WTC11 (cell line): ENCODE data around the gene ARHGEF25. TPM values are rescaled to one million over a fixed set of nuclear protein-coding genes. Genes with fewer than 3 reads are reported as not detected.
A peak's percentile ranks its signal among the peaks of the same experiment; 100 is the strongest.

Experiments
- AFF4 ChIP-seq: sonication (generic); formaldehyde crosslinking; IDR thresholded peaks from 2 replicates; pipeline ENCODE4 v1.8.1; 2023; ENCODE audit warnings: mild to moderate bottlenecking, missing genetic modification reagents, borderline replicate concordance
- ATF1 ChIP-seq: sonication (generic); formaldehyde crosslinking; IDR thresholded peaks from 2 replicates; pipeline ENCODE4 v1.8.1; 2023; ENCODE audit warnings: mild to moderate bottlenecking, moderate library complexity, missing genetic modification reagents
- CBFB ChIP-seq: sonication (generic); formaldehyde crosslinking; IDR thresholded peaks from 2 replicates; pipeline ENCODE4 v1.8.1; 2022; ENCODE audit warnings: mild to moderate bottlenecking, low read depth, missing genetic modification reagents
- CREM ChIP-seq: sonication (generic); formaldehyde crosslinking; IDR thresholded peaks from 2 replicates; pipeline ENCODE4 v1.8.1; 2022; ENCODE audit warnings: mild to moderate bottlenecking, missing genetic modification reagents, moderate library complexity
- FOXJ3 ChIP-seq: sonication (generic); formaldehyde crosslinking; IDR thresholded peaks from 2 replicates; pipeline ENCODE4 v1.9.0; 2021; ENCODE audit warnings: missing genetic modification reagents, mild to moderate bottlenecking, borderline replicate concordance
- FOXK1 ChIP-seq: sonication (generic); formaldehyde crosslinking; IDR thresholded peaks from 2 replicates; pipeline ENCODE4 v1.8.0; 2022; ENCODE audit warnings: mild to moderate bottlenecking, moderate library complexity, missing genetic modification reagents
- GRHL2 ChIP-seq: fragments of 250-450 bp; sonication (Bioruptor Pico); IDR thresholded peaks from 2 replicates; pipeline ENCODE4 v1.8.0; 2022; ENCODE audit warnings: mild to moderate bottlenecking, moderate library complexity; ENCODE audit not compliant: insufficient replicate concordance, severe bottlenecking
- HMGXB4 ChIP-seq: sonication (generic); formaldehyde crosslinking; IDR thresholded peaks from 2 replicates; pipeline ENCODE4 v1.8.1; 2023; ENCODE audit warnings: mild to moderate bottlenecking, moderate library complexity, missing genetic modification reagents
- IRF2 ChIP-seq: sonication (generic); formaldehyde crosslinking; IDR thresholded peaks from 2 replicates; pipeline ENCODE4 v1.8.0; 2022; ENCODE audit warnings: low read depth, missing genetic modification reagents, borderline replicate concordance
- MXD4 ChIP-seq: fragments of 250-450 bp; sonication (Bioruptor Pico); IDR thresholded peaks from 2 replicates; pipeline ENCODE4 v1.8.0; 2021; ENCODE audit warnings: mild to moderate bottlenecking, moderate library complexity, borderline replicate concordance
- NFYB ChIP-seq: sonication (generic); formaldehyde crosslinking; conservative IDR thresholded peaks from 2 replicates; pipeline ENCODE4 v1.8.0; 2022; ENCODE audit warnings: low read depth, missing genetic modification reagents
- PRDM15 ChIP-seq: sonication (generic); formaldehyde crosslinking; IDR thresholded peaks from 2 replicates; pipeline ENCODE4 v1.8.0; 2022; ENCODE audit warnings: missing genetic modification reagents
- TCF7 ChIP-seq: sonication (generic); formaldehyde crosslinking; IDR thresholded peaks from 2 replicates; pipeline ENCODE4 v1.8.0; 2022; ENCODE audit warnings: mild to moderate bottlenecking, low read depth, missing genetic modification reagents, moderate library complexity
- TP53 ChIP-seq: sonication (generic); formaldehyde crosslinking; IDR thresholded peaks from 2 replicates; pipeline ENCODE4 v1.8.1; 2023; ENCODE audit warnings: mild to moderate bottlenecking, missing genetic modification reagents
- ZNF121 ChIP-seq: sonication (generic); formaldehyde crosslinking; IDR thresholded peaks from 2 replicates; pipeline ENCODE4 v1.8.0; 2023; ENCODE audit warnings: missing genetic modification reagents
- ZNF396 ChIP-seq: fragments of 250-450 bp; sonication (Bioruptor Pico); IDR thresholded peaks from 2 replicates; pipeline ENCODE4 v1.8.0; 2021; ENCODE audit warnings: mild to moderate bottlenecking, moderate library complexity, borderline replicate concordance
- ZNF423 ChIP-seq: fragments of 250-450 bp; sonication (Bioruptor Pico); IDR thresholded peaks from 2 replicates; pipeline ENCODE4 v2.1.2; 2022; ENCODE audit warnings: mild to moderate bottlenecking, moderate library complexity
- ZNF512 ChIP-seq: sonication (generic); formaldehyde crosslinking; IDR thresholded peaks from 2 replicates; pipeline ENCODE4 v1.8.1; 2022; ENCODE audit warnings: missing genetic modification reagents, borderline replicate concordance
- ZNF532 ChIP-seq: fragments of 250-450 bp; sonication (Bioruptor Pico); IDR thresholded peaks from 2 replicates; pipeline ENCODE4 v1.9.0; 2021; ENCODE audit warnings: mild to moderate bottlenecking, borderline replicate concordance
- ZSCAN18 ChIP-seq: fragments of 250-450 bp; sonication (Bioruptor Pico); IDR thresholded peaks from 2 replicates; pipeline ENCODE4 v2.1.2; 2022; ENCODE audit warnings: mild to moderate bottlenecking, moderate library complexity
- total RNA-seq: library from RNA; stranded (reverse); gene quantifications from 3 replicates; pipeline ENCODE4 v1.2.3, GENCODE V29; 2021

The ARHGEF25 gene
- total RNA-seq, 1 experiment from 2014 or later = 11.9 TPM

GRCh38 chr12:57590864-57591781 is 20.1 kb upstream of the ARHGEF25 start, which contains the start of gene PIP4K2C (continued):
- peak; percentile 52; the same call in 1 of the 2 replicates for TF ChIP-seq HMGXB4 (CRISPR knock-in tag)
- peak; percentile 75 for TF ChIP-seq FOXK1
- no peak for TF ChIP-seq MXD4 (CRISPR knock-in tag)
- TF ChIP-seq GRHL2 (CRISPR knock-in tag) = no peak
- no peak for TF ChIP-seq ZNF512 (CRISPR knock-in tag)
- no peak for TF ChIP-seq TCF7 (CRISPR knock-in tag)
- no peak for TF ChIP-seq NFYB
- TF ChIP-seq IRF2 (CRISPR knock-in tag) = no peak
- no peak for TF ChIP-seq ZNF532 (CRISPR knock-in tag)
- TF ChIP-seq ZSCAN18 (CRISPR knock-in tag) = no peak
- no peak; the same call in 1 of the 2 replicates for TF ChIP-seq CREM (CRISPR knock-in tag)
- peak; percentile 57; the same call in 1 of the 2 replicates for TF ChIP-seq AFF4 (CRISPR knock-in tag)
- no peak for TF ChIP-seq ATF1 (CRISPR knock-in tag)
- TF ChIP-seq FOXJ3 (CRISPR knock-in tag) = no peak
- no peak for TF ChIP-seq CBFB (CRISPR knock-in tag)
- TF ChIP-seq TP53 (CRISPR knock-in tag) = no peak
- no peak for TF ChIP-seq ZNF121 (CRISPR knock-in tag)
- no peak for TF ChIP-seq PRDM15 (CRISPR knock-in tag)
- TF ChIP-seq ZNF423 (CRISPR knock-in tag) = no peak
- TF ChIP-seq ZNF396 (CRISPR knock-in tag) = no peak
